AG10803 (cell line): ENCODE measurements around the gene PCSK6.

Experiments
- DNase-seq: peaks from one replicate; pipeline ENCODE4 v3.0.0; 2010; ENCODE audit warnings: low read depth
- H3K4me3 ChIP-seq: 2 replicates; pipeline ENCODE4 v1.5.1; 2011; ENCODE audit warnings: mild to moderate bottlenecking, low read length, control low read depth
- TF ChIP-seq, protein P1 (sequence below): conservative IDR thresholded peaks from 2 replicates; pipeline ENCODE4 v1.5.1; 2011; ENCODE audit warnings: mild to moderate bottlenecking, low read length, control low read depth, inconsistent platforms

Gene PCSK6

DNA sequence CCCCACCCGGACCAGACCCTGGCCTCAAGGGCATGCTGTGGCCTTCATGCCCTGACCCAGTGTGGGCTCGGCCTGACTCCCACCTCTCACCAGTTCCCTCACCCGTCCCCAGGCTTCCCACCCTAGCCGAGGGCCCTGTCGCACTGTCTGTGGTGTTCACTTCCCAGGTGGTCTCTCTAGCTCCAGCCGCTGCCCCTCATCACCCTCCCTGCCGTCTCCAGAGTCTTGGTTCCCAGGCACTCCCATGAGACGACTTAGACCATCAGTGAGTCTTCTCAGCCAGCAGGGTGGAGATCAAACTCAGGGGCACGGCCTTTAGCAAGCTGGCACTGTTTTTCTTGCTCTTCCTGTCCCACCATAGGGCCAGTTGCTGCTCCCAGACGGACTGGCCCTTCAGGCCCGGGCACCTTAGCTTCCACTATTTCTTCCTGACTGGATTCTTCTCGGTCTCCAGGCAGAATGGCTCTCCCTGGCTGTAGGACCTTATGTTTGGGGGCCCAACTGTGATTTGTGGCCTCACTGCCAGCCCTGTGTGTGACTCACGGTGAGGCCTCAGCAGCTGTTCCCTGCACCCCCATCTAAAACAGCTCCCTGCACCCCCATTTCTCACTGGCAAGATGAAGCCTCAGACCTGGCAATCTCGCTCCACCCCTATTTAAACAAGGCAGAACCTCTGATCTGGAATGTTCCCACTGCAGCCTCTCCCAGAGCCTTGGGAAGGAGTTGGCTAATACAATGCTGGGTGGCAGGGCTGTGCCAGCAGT lies 9.4 kb upstream of the PCSK6 start:
- no peak overlapping the region for H3K4me3 ChIP-seq
- TF ChIP-seq, protein P1, sequence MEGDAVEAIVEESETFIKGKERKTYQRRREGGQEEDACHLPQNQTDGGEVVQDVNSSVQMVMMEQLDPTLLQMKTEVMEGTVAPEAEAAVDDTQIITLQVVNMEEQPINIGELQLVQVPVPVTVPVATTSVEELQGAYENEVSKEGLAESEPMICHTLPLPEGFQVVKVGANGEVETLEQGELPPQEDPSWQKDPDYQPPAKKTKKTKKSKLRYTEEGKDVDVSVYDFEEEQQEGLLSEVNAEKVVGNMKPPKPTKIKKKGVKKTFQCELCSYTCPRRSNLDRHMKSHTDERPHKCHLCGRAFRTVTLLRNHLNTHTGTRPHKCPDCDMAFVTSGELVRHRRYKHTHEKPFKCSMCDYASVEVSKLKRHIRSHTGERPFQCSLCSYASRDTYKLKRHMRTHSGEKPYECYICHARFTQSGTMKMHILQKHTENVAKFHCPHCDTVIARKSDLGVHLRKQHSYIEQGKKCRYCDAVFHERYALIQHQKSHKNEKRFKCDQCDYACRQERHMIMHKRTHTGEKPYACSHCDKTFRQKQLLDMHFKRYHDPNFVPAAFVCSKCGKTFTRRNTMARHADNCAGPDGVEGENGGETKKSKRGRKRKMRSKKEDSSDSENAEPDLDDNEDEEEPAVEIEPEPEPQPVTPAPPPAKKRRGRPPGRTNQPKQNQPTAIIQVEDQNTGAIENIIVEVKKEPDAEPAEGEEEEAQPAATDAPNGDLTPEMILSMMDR: no peak
- DNase-seq: no peak

DNA sequence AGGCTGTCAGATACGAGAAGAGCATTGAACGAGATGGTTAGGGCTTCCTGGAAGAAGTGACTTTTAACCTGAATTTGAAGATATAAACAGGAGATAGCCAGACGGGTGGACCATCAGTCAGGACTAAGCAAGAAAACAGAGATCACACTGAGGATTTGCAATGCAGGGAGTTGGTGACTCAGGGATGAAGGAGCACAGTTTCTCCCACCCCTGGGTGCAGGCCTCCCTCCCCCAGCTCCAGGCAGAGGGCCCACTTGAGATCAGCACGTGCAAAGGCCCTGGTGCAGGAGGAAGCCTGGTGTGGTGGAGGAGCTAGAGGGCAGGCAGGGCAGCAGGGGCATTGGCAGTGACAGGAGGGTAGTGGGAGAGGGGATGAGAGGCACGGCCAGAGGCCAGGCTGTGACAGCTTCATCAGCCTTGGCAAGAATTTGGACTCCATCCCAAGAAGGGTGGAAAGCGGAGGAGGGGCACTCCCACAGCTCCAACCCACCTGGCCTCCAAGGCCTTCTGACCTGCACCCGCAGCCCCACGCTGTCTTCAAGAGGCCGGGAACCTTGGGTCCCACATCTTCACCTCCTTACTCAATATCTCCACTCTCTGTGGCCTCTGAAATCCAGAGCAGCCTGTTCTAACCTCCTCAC lies 8.7 kb upstream of the PCSK6 start:
- DNase-seq: no peak
- TF ChIP-seq, protein P1: no peak
- no peak overlapping the region for H3K4me3 ChIP-seq

DNA sequence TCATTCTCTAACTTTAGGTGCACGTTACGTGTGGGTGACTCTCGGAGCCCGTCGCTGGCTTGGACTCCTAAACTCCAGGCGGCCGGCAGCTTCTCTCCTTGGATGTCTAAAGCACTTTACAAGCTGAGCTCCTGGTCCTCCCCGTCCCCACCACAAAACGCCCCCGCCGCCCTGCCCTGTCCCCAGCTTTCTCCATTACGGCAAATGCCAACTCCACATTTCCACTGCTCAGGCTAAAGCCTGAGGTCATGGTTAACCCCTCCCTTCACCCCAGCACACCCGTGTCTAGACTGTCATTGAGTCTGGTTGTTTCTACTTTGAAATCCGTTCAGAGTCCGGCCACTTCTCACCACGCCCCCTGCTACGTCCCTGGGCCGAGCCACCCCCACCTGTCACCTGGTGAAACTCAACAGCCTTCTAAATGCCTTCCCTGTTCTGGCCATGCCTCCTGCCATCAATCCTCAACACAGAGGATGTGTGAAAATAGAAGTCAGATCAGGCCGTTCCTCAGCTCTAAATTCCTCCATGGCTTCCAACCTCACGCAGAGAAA lies 8.1 kb upstream of the PCSK6 start:
- DNase-seq: no peak
- TF ChIP-seq, protein P1: no peak

DNA sequence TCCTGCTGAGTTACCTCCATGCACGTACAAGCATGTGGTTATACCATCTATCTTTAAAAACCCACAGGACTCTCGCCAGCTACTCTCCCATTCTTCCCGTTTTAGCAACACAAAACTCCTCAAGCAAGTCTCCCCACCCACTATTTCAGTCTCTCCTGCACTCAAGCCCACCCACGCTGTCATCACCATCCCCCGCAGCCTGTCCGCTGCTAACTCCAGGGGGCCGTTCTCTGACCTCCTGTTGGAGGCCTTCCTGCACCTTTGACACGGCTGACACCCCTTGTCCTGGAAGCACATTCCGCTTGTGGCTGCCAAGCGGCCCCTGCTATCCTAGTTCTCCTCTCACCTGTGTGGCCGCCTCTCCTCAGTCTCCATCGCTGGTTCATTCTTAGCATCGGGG lies 7.5 kb upstream of the PCSK6 start:
- TF ChIP-seq, protein P1: no peak
- H3K4me3 ChIP-seq: no peak overlapping the region
- no peak for DNase-seq

More for the DNA sequence above, 8.1 kb upstream of the PCSK6 start:
- H3K4me3 ChIP-seq: no peak overlapping the region

DNA sequence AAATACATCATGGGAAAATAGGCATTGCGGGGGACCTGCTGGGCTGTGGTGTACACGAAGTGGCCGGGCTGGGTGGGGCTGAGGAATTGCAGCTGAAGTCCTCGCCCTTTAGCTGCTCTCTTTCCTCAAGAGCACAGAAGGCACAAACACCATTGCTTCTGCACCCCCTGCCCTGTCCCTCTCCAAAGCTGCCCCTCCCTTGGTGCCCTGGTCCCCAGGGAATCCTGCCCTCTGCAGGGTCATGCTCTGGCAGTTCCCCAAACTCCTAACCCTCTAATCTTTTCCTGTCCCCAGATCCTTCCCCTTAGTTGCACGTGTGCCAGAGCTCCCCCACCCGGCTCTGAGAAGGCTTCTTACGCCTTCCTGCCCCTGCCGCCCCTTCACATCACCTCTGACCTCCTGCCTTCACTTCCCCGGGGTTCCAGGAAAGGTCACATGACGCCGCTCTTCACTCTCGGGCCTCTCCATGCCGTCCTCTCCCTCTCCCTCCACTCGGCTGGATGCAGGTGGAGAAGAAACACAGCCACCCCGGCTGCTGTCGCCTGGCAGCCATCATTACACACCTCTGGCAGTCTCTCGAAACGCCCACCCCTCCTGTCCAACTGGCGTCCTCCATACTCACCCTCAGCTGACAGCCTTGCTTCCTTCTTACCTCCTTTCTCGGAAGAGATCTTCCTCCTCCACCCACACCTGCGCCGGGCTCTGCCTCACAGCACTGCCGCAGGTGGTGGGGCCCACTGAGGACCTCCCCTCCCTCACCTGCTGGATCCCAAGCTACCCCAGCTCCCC lies 6.9 kb upstream of the PCSK6 start:
- H3K4me3 ChIP-seq: no peak overlapping the region

DNA sequence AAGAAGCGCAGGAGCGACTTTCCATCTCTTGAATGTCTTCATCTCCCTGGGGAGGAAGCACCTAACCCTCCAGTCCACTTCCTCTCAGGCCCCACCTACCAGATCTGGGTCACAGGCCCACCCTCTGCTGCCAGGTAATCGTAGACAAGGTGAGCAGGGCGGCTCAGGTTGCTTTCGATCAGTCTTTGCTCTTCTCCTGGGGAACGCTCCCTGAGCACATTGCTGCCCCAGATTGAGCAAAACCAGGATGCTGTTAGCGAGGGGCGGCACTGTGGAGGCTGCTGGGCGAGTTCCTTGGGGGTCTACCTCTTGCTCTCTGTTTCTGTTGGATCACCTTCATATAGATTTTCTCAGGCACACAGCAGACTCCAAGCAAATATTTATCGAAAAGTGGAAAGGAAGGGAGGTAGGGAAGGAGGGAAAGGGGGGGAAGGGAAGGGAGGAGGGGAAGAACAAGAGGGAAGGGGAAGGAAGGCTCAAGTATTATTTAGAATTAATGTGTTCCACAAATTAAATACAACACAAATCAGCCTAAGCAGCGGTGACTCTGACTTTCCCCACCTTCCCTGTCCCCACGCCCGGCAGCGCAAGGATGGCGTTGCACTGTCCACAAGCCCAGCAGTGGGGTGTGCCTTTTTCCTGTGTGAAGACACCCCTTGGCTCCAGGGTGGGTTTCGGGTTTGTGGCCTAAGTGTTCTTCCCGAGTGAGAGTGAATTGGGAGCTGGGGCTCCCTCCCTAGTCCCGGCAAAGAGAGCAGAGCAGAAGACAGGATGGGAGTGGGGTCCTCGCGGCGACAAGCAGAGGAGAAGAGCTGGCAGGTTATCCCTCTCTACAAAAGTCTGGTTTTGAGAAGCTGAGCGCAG lies 6.1 kb upstream of the PCSK6 start:
- no peak for DNase-seq
- no peak overlapping the region for H3K4me3 ChIP-seq
- TF ChIP-seq, protein P1: no peak

More for the DNA sequence above, 6.9 kb upstream of the PCSK6 start:
- DNase-seq: no peak
- TF ChIP-seq, protein P1: no peak
